Activated gamma-delta T cell (primary cell): ENCODE measurements around the gene UBE2J2.
A peak's percentile ranks its signal among the peaks of the same experiment; 100 is the strongest.

ENCODE experiments used
- DNase-seq: peaks from one replicate; lab custom pipeline; 2025; lab: John Stamatoyannopoulos, UW

The UBE2J2 gene

GRCh38 chr1:1239614-1240347 is 33.9 kb downstream of the UBE2J2 start:
- DNase-seq: no peak

GRCh38 chr1:1239227-1239613 is 34.4 kb downstream of the UBE2J2 start:
- no peak for DNase-seq

GRCh38 chr1:1238702-1239178 is 34.9 kb downstream of the UBE2J2 start:
- DNase-seq: no peak

GRCh38 chr1:1237874-1238701 is 35.6 kb downstream of the UBE2J2 start:
- no peak for DNase-seq

- no peak for DNase-seq
Observed at GRCh38 chr1:1236945-1237873, 36.4 kb downstream of the UBE2J2 start.

GRCh38 chr1:1236176-1236763 is 37.4 kb downstream of the UBE2J2 start:
- DNase-seq: no peak

GRCh38 chr1:1235016-1235744 is 38.5 kb downstream of the UBE2J2 start:
- DNase-seq: no peak

- no peak for DNase-seq
Observed at GRCh38 chr1:1234180-1234808, 39.4 kb downstream of the UBE2J2 start.

- DNase-seq: no peak
Observed at GRCh38 chr1:1233567-1233892, 40.1 kb downstream of the UBE2J2 start.

- no peak for DNase-seq
Observed at GRCh38 chr1:1232796-1233566, 40.7 kb downstream of the UBE2J2 start.

GRCh38 chr1:1232208-1232795 is 41.4 kb downstream of the UBE2J2 start, which contains the start of gene B3GALT6:
TSS of gene B3GALT6 (plus strand) at chr1:1232237. CDS start at chr1:1232279, 42 bp downstream.
- DNase-seq: no peak

- DNase-seq: peak; percentile 97
Observed at GRCh38 chr1:1231400-1232207, 42.0 kb downstream of the UBE2J2 start, which contains the start of gene SDF4. TSS of gene SDF4 (minus strand) at chr1:1232001. CDS start at chr1:1228772, 3,229 bp downstream.

GRCh38 chr1:1230656-1231399 is 42.8 kb downstream of the UBE2J2 start:
- no peak for DNase-seq

GRCh38 chr1:1229770-1230169 is 43.9 kb downstream of the UBE2J2 start:
- DNase-seq: no peak

- DNase-seq: no peak
Observed at GRCh38 chr1:1228596-1229321, 44.9 kb downstream of the UBE2J2 start.

GRCh38 chr1:1228187-1228586 is 45.5 kb downstream of the UBE2J2 start:
- DNase-seq: no peak

- DNase-seq: no peak
Observed at GRCh38 chr1:1227386-1227785, 46.3 kb downstream of the UBE2J2 start.
